OCI-LY3 (cell line): Measurements from ENCODE around the gene C13orf42.

ENCODE experiments used
- H2AFZ ChIP-seq: fragments of 200-600, 300-600 bp; shearing (Covaris generic); 2 replicates; pipeline ENCODE4 v1.6.0; 2014; ENCODE audit warnings: antibody characterized with exemption, low read depth, low read length
- H3K27ac ChIP-seq: fragments of 200-600, 300-600 bp; sonication (generic); 2 replicates; pipeline ENCODE4 v1.5.1; 2014; ENCODE audit warnings: mild to moderate bottlenecking, low read length, moderate library complexity, mixed read lengths
- H3K27me3 ChIP-seq: fragments of 200-600, 300-600 bp; sonication (generic); 2 replicates; pipeline ENCODE4 v1.6.1; 2014; ENCODE audit warnings: low read depth, low read length, mixed read lengths
- H3K36me3 ChIP-seq: fragments of 200-600, 300-600 bp; sonication (generic); replicated peaks from 2 replicates; pipeline ENCODE3; 2014; ENCODE audit warnings: low read depth, low read length, mixed read lengths
- H3K4me1 ChIP-seq: fragments of 300-600, 200-600 bp; sonication (generic); 2 replicates; pipeline ENCODE4 v1.6.1; 2014; ENCODE audit warnings: low read length, mixed read lengths
- H3K4me2 ChIP-seq: fragments of 200-600, 300-600 bp; sonication (generic); 2 replicates; pipeline ENCODE4 v1.6.1; 2014; ENCODE audit warnings: low read length, mixed read lengths
- H3K4me3 ChIP-seq: fragments of 300-600, 200-600 bp; sonication (generic); 2 replicates; pipeline ENCODE4 v1.5.1; 2014; ENCODE audit warnings: antibody characterized with exemption, mild to moderate bottlenecking, low read length, moderate library complexity
- H3K79me2 ChIP-seq: fragments of 300-600, 200-600 bp; shearing (Covaris generic); 2 replicates; pipeline ENCODE4 v1.6.1; 2014; ENCODE audit warnings: mild to moderate bottlenecking, low read length, mixed read lengths
- H3K9ac ChIP-seq: fragments of 300-600, 200-600 bp; shearing (Covaris generic); 2 replicates; pipeline ENCODE4 v1.6.0; 2014; ENCODE audit warnings: mild to moderate bottlenecking, low read length, moderate library complexity
- H3K9me3 ChIP-seq: fragments of 200-600, 300-600 bp; shearing (Covaris generic); 2 replicates; pipeline ENCODE4 v1.6.1; 2014; ENCODE audit warnings: low read length, mixed read lengths; ENCODE audit not compliant: insufficient read depth
- H4K20me1 ChIP-seq: fragments of 200-600, 300-600 bp; sonication (generic); 2 replicates; pipeline ENCODE4 v1.6.1; 2016; ENCODE audit warnings: low read length, mixed read lengths; ENCODE audit not compliant: insufficient read depth
- EZH2phosphoT487 ChIP-seq: fragments of 200-600 bp; shearing (Covaris generic); IDR thresholded peaks from 2 replicates; pipeline ENCODE4 v1.6.1; 2018; ENCODE audit warnings: antibody characterized with exemption, mixed run types, low read depth
- TF ChIP-seq, protein P1 (sequence below): fragments of 200-600, 300-600 bp; sonication (generic); IDR thresholded peaks from 2 replicates; pipeline ENCODE4 v1.5.1; 2014; ENCODE audit warnings: antibody characterized with exemption, low read length, low read depth

C13orf42 gene

DNA sequence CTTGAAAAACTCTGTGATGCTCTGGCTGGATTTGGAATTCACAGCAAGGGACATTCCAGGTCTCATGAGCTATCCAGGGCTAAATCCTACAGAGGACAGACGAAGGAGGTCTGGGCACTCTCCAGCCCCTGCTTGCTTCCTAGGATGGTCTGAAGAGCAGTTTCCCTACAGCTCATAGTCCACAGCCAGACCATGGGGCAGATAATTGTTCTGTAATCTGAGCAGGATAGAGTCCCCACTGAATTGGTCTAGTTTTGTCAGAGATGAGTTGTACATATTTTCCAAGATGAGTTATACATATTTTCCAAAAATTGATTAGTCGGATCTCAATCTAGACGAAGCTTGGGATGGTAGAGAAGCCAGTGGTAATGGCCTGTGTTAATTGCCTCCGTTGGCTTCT lies 75.6 kb downstream of the C13orf42 start:
- Histone ChIP-seq H4K20me1 (no peaks in the 10 kb centered on the region), H3K4me3 (no peak overlapping the region), H3K9ac (no peak overlapping the region), H3K27ac (no peak overlapping the region), H3K4me1 (no peaks in the 10 kb centered on the region), H3K79me2 (no peaks in the 10 kb centered on the region), H3K36me3 (no peaks in the 10 kb centered on the region), H3K4me2 (no peak overlapping the region), H3K9me3 (no peaks in the 10 kb centered on the region), H3K27me3 (no peaks in the 10 kb centered on the region), H2AFZ (no peak overlapping the region)
- TF ChIP-seq EZH2phosphoT487: no peak
- TF ChIP-seq, protein P1, sequence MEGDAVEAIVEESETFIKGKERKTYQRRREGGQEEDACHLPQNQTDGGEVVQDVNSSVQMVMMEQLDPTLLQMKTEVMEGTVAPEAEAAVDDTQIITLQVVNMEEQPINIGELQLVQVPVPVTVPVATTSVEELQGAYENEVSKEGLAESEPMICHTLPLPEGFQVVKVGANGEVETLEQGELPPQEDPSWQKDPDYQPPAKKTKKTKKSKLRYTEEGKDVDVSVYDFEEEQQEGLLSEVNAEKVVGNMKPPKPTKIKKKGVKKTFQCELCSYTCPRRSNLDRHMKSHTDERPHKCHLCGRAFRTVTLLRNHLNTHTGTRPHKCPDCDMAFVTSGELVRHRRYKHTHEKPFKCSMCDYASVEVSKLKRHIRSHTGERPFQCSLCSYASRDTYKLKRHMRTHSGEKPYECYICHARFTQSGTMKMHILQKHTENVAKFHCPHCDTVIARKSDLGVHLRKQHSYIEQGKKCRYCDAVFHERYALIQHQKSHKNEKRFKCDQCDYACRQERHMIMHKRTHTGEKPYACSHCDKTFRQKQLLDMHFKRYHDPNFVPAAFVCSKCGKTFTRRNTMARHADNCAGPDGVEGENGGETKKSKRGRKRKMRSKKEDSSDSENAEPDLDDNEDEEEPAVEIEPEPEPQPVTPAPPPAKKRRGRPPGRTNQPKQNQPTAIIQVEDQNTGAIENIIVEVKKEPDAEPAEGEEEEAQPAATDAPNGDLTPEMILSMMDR: no peak

DNA sequence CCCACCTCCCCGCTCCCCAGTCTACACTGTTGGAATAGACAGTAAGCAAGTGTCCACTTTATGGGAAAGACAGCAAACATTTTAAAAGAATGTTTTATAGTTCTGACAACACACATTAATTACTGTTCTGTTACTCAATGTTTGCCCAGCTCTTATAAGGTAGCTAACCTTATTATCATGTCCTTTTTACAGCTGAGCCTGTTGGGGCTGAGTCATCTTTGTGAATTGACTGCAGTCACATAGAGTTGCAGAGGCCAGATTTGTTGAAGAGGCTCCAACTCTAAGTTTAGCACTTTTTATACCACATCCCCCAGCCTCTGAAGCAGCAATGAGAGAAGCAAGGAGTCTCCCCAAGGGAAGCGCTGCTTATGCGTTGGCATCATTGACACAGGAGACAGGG lies 76.2 kb downstream of the C13orf42 start:
- H3K4me1 ChIP-seq: no peaks in the 10 kb centered on the region
- H3K36me3 ChIP-seq: no peaks in the 10 kb centered on the region
- TF ChIP-seq EZH2phosphoT487: no peak
- TF ChIP-seq, protein P1: no peak
- no peak overlapping the region for H2AFZ ChIP-seq
- no peak overlapping the region for H3K9ac ChIP-seq
- H3K4me3 ChIP-seq: no peak overlapping the region
- H4K20me1 ChIP-seq: no peaks in the 10 kb centered on the region
- no peak overlapping the region for H3K27ac ChIP-seq
- H3K27me3 ChIP-seq: no peaks in the 10 kb centered on the region
- no peaks in the 10 kb centered on the region for H3K9me3 ChIP-seq
- no peak overlapping the region for H3K4me2 ChIP-seq
- H3K79me2 ChIP-seq: no peaks in the 10 kb centered on the region

DNA sequence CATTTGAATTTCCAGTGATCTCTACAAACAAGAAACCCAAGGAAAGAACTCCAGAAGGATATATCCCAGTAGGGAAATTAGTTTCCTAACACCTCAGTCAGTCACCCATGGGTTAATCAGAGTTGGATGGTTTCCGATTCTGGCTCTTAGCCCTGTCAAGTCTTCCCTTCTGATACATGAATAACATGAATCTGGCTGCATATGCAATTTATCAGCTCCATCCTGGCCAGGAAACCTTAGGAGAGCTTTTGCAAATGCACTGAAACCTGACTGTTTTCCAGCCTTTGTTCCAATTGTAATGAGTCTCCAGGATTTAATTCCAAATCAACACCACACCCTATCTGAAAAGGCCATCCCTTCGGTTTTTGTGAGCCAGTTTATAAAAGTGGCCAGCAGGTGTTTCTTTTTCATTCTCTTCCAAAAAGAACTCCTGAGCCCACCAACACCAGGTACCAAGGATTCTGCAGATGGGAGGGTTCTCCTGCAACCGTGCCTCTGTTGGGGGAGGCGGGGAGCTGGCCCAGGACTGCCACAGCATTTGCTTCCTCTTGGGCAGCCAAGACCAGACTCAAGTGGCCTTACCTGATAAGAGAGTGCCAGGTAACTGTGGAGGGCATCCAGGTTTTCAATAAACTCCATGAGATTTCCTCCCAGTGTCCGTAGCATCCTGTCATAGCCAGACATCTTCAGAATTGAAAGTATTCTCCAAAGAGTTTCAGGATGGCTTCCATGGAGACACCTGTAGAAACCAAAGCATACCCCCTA lies 77.5 kb downstream of the C13orf42 start:
- Histone ChIP-seq H3K27me3 (no peaks in the 10 kb centered on the region), H4K20me1 (no peaks in the 10 kb centered on the region), H3K27ac (no peak overlapping the region), H3K4me3 (no peak overlapping the region), H3K4me1 (no peaks in the 10 kb centered on the region), H3K4me2 (no peak overlapping the region), H2AFZ (no peak overlapping the region), H3K9ac (no peak overlapping the region), H3K36me3 (no peaks in the 10 kb centered on the region), H3K79me2 (no peaks in the 10 kb centered on the region), H3K9me3 (no peaks in the 10 kb centered on the region)
- TF ChIP-seq, protein P1: no peak
- no peak for TF ChIP-seq EZH2phosphoT487

DNA sequence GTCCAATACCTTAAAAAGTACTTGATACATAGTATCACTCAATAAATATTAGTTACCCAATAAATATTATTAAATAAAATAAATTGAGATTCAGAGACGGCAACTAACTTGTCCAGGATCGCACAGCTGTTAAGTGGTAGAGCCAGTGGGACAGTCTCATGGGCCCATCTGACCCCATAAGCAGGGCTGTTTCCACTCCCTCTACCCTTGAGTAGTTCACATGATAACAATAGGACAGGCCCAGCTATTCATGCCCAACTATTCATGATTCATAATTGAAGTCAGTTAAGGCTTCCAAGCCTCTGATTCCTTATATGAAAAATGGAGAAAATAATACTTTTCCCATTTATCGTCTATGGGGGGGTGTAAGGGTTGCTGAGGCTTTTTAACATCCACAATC lies 78.2 kb downstream of the C13orf42 start:
- Histone ChIP-seq H3K27ac (no peak overlapping the region), H3K4me1 (no peaks in the 10 kb centered on the region), H4K20me1 (no peaks in the 10 kb centered on the region), H3K36me3 (no peaks in the 10 kb centered on the region), H3K79me2 (no peaks in the 10 kb centered on the region), H3K27me3 (no peaks in the 10 kb centered on the region), H3K9me3 (no peaks in the 10 kb centered on the region), H3K4me2 (no peak overlapping the region), H2AFZ (no peak overlapping the region), H3K4me3 (no peak overlapping the region), H3K9ac (no peak overlapping the region)
- TF ChIP-seq, protein P1: no peak
- no peak for TF ChIP-seq EZH2phosphoT487
